ENCODE results near the gene DENND1A. TPM values are rescaled to one million over a fixed set of nuclear protein-coding genes. Genes with fewer than 3 reads are reported as not detected.

DENND1A gene
- total RNA-seq, 4 donors from 2014 or later: 37.1 to 55.3 (median 50.0) TPM

- Histone ChIP-seq H3K4me3 (peak overlapping the region in 2 of 4 donors; percentile 84 to 86), H3K27me3 (no peaks in the 10 kb centered on the region), H3K4me1 (peaks cover 6 to 30% (median 12%) of the 10 kb centered on the region in 4 donors), H3K9me3 (no peaks in the 10 kb centered on the region), H3K36me3 (no peaks in the 10 kb centered on the region), H3K27ac (peak overlapping the region in 3 of 4 donors; percentile 21 to 91 (median 83))
- DNase-seq: peak in 1 of 3 donors; percentile 53
- TF ChIP-seq POLR2A (IDR thresholded peaks at IDR 0.05): peak in 1 of 2 donors; percentile 32
- no peak for TF ChIP-seq CTCF (IDR thresholded peaks at IDR 0.05)
Measured at GRCh38 chr9:123927625-123928532, 2.0 kb downstream of the DENND1A start.

DNA sequence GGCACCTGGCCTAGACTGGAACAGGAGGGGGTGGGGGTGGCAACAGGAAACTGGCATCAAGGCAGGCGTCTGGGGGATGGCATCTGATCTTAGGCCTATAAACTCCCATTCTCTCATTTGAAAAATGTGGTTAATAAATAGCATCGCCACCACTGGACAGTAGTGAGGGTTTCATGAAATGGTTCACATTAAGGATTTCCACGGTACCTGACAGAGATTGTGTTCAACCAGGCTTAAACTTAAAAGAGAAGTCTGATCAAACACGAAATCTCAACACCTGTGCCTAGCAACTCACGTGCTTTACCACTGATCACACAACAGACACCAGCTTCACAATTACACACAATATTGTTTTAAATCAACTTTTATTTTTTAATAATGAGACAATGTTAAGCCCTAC is 3.0 kb downstream of the DENND1A start:
- Histone ChIP-seq H3K36me3 (no peaks in the 10 kb centered on the region), H3K4me3 (no peak overlapping the region), H3K4me1 (peaks cover 6 to 38% (median 12%) of the 10 kb centered on the region in 4 donors), H3K27ac (peak overlapping the region in 3 of 4 donors; percentile 1 to 83 (median 20)), H3K9me3 (no peaks in the 10 kb centered on the region), H3K27me3 (no peaks in the 10 kb centered on the region)
- TF ChIP-seq POLR2A (IDR thresholded peaks at IDR 0.05): no peak
- TF ChIP-seq CTCF (IDR thresholded peaks at IDR 0.05): no peak
- DNase-seq: no peak

DNA sequence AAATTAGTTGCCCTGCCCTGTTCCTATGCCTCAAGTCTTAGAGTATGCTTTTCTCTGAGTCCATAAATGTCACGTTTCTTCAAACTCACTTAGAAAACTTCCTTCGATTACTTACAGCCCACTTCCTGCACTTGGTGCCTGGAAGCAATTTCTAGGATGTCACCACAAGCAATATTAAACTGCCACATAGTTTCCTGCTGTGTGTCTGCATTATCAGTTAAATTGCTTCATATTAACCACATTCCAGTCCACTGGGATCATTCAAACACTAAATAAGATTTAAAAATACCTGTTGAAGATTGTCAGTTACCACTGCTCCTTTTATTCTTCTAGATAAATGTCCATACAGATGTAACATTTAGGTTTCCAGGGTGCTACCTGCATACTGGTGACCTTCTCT is 4.1 kb downstream of the DENND1A start:
- H3K4me3 ChIP-seq: no peak overlapping the region
- DNase-seq: no peak
- H3K9me3 ChIP-seq: no peaks in the 10 kb centered on the region
- TF ChIP-seq CTCF (IDR thresholded peaks at IDR 0.05) (no peak), POLR2A (IDR thresholded peaks at IDR 0.05) (no peak)
- H3K27ac ChIP-seq: peak overlapping the region in 1 of 4 donors; percentile 41
- H3K36me3 ChIP-seq: no peaks in the 10 kb centered on the region
- no peaks in the 10 kb centered on the region for H3K27me3 ChIP-seq
- peaks cover 6 to 45% (median 12%) of the 10 kb centered on the region in 4 donors for H3K4me1 ChIP-seq

- no peak for DNase-seq
- TF ChIP-seq CTCF (IDR thresholded peaks at IDR 0.05): no peak
- no peak for TF ChIP-seq POLR2A (IDR thresholded peaks at IDR 0.05)
- Histone ChIP-seq H3K27me3 (no peaks in the 10 kb centered on the region), H3K27ac (no peak overlapping the region), H3K4me1 (peaks cover 6 to 45% (median 12%) of the 10 kb centered on the region in 4 donors), H3K9me3 (no peaks in the 10 kb centered on the region), H3K36me3 (no peaks in the 10 kb centered on the region), H3K4me3 (no peak overlapping the region)
Measured at GRCh38 chr9:123925161-123925560, 4.8 kb downstream of the DENND1A start.

- Histone ChIP-seq H3K4me3 (no peak overlapping the region), H3K36me3 (no peaks in the 10 kb centered on the region), H3K27me3 (no peaks in the 10 kb centered on the region), H3K9me3 (no peaks in the 10 kb centered on the region), H3K27ac (no peak overlapping the region), H3K4me1 (peaks cover 6 to 45% (median 12%) of the 10 kb centered on the region in 4 donors)
- DNase-seq: no peak
- TF ChIP-seq CTCF (IDR thresholded peaks at IDR 0.05): no peak
- TF ChIP-seq POLR2A (IDR thresholded peaks at IDR 0.05): no peak
Measured at GRCh38 chr9:123924727-123925126, 5.2 kb downstream of the DENND1A start.
